ENCODE data around the gene ARHGAP18. TPM values are rescaled to one million over a fixed set of nuclear protein-coding genes. Genes with fewer than 3 reads are reported as not detected.

The ARHGAP18 gene
- total RNA-seq, 1 donor = 14.3 TPM

- Histone ChIP-seq H3K27me3 (ENCODE audit: insufficient read depth, low read length) (no peaks in the 10 kb centered on the region), H3K4me3 (ENCODE audit: low read length) (no peak overlapping the region), H3K9me3 (ENCODE audit: low read depth, low read length) (no peaks in the 10 kb centered on the region), H3K4me1 (ENCODE audit: insufficient read depth, low read length) (no peaks in the 10 kb centered on the region)
Observed at GRCh38 chr6:129619579-129620233, 90.3 kb downstream of the ARHGAP18 start.

- H3K9me3 ChIP-seq (ENCODE audit: low read depth, low read length) = no peaks in the 10 kb centered on the region
- H3K4me3 ChIP-seq (ENCODE audit: low read length) = no peak overlapping the region
Observed at GRCh38 chr6:129617986-129618385, 92.0 kb downstream of the ARHGAP18 start.

GRCh38 chr6:129615496-129615895 lies 94.5 kb downstream of the ARHGAP18 start:
- Histone ChIP-seq H3K4me3 (ENCODE audit: low read length) (no peak overlapping the region), H3K9me3 (ENCODE audit: low read depth, low read length) (no peaks in the 10 kb centered on the region), H3K27me3 (ENCODE audit: insufficient read depth, low read length) (no peaks in the 10 kb centered on the region), H3K4me1 (ENCODE audit: insufficient read depth, low read length) (no peaks in the 10 kb centered on the region)

More at GRCh38 chr6:129617986-129618385, 92.0 kb downstream of the ARHGAP18 start:
- H3K27me3 ChIP-seq (ENCODE audit: insufficient read depth, low read length) = no peaks in the 10 kb centered on the region
- H3K4me1 ChIP-seq (ENCODE audit: insufficient read depth, low read length) = no peaks in the 10 kb centered on the region

- no peaks in the 10 kb centered on the region for H3K9me3 ChIP-seq (ENCODE audit: low read depth, low read length)
- no peaks in the 10 kb centered on the region for H3K27me3 ChIP-seq (ENCODE audit: insufficient read depth, low read length)
- no peak overlapping the region for H3K4me3 ChIP-seq (ENCODE audit: low read length)
- no peaks in the 10 kb centered on the region for H3K4me1 ChIP-seq (ENCODE audit: insufficient read depth, low read length)
Observed at GRCh38 chr6:129615020-129615419, 95.0 kb downstream of the ARHGAP18 start.

GRCh38 chr6:129614464-129614863 lies 95.5 kb downstream of the ARHGAP18 start:
- H3K4me3 ChIP-seq (ENCODE audit: low read length) = no peak overlapping the region

GRCh38 chr6:129612440-129612839 lies 97.5 kb downstream of the ARHGAP18 start:
- no peaks in the 10 kb centered on the region for H3K9me3 ChIP-seq (ENCODE audit: low read depth, low read length)
- H3K27me3 ChIP-seq (ENCODE audit: insufficient read depth, low read length) = no peaks in the 10 kb centered on the region
- no peaks in the 10 kb centered on the region for H3K4me1 ChIP-seq (ENCODE audit: insufficient read depth, low read length)
- no peak overlapping the region for H3K4me3 ChIP-seq (ENCODE audit: low read length)

More at GRCh38 chr6:129614464-129614863, 95.5 kb downstream of the ARHGAP18 start:
- no peaks in the 10 kb centered on the region for H3K4me1 ChIP-seq (ENCODE audit: insufficient read depth, low read length)
- no peaks in the 10 kb centered on the region for H3K9me3 ChIP-seq (ENCODE audit: low read depth, low read length)
- H3K27me3 ChIP-seq (ENCODE audit: insufficient read depth, low read length) = no peaks in the 10 kb centered on the region

GRCh38 chr6:129609635-129610034 lies 100.3 kb downstream of the ARHGAP18 start:
- Histone ChIP-seq H3K9me3 (ENCODE audit: low read depth, low read length) (no peaks in the 10 kb centered on the region), H3K27me3 (ENCODE audit: insufficient read depth, low read length) (no peaks in the 10 kb centered on the region), H3K4me1 (ENCODE audit: insufficient read depth, low read length) (no peaks in the 10 kb centered on the region), H3K4me3 (ENCODE audit: low read length) (no peak overlapping the region)

GRCh38 chr6:129608886-129609537 lies 101.0 kb downstream of the ARHGAP18 start:
- Histone ChIP-seq H3K9me3 (ENCODE audit: low read depth, low read length) (no peaks in the 10 kb centered on the region), H3K27me3 (ENCODE audit: insufficient read depth, low read length) (no peaks in the 10 kb centered on the region)

GRCh38 chr6:129607581-129608186 lies 102.3 kb downstream of the ARHGAP18 start:
- no peaks in the 10 kb centered on the region for H3K9me3 ChIP-seq (ENCODE audit: low read depth, low read length)

More at GRCh38 chr6:129608886-129609537, 101.0 kb downstream of the ARHGAP18 start:
- Histone ChIP-seq H3K4me1 (ENCODE audit: insufficient read depth, low read length) (no peaks in the 10 kb centered on the region), H3K4me3 (ENCODE audit: low read length) (no peak overlapping the region)

GRCh38 chr6:129606664-129607063 lies 103.3 kb downstream of the ARHGAP18 start:
- Histone ChIP-seq H3K9me3 (ENCODE audit: low read depth, low read length) (no peaks in the 10 kb centered on the region), H3K27me3 (ENCODE audit: insufficient read depth, low read length) (no peaks in the 10 kb centered on the region), H3K4me3 (ENCODE audit: low read length) (no peak overlapping the region), H3K4me1 (ENCODE audit: insufficient read depth, low read length) (no peaks in the 10 kb centered on the region)

More at GRCh38 chr6:129607581-129608186, 102.3 kb downstream of the ARHGAP18 start:
- no peaks in the 10 kb centered on the region for H3K4me1 ChIP-seq (ENCODE audit: insufficient read depth, low read length)
- H3K4me3 ChIP-seq (ENCODE audit: low read length) = no peak overlapping the region
- H3K27me3 ChIP-seq (ENCODE audit: insufficient read depth, low read length) = no peaks in the 10 kb centered on the region

GRCh38 chr6:129605967-129606366 lies 104.0 kb downstream of the ARHGAP18 start:
- Histone ChIP-seq H3K4me3 (ENCODE audit: low read length) (no peak overlapping the region), H3K27me3 (ENCODE audit: insufficient read depth, low read length) (no peaks in the 10 kb centered on the region), H3K9me3 (ENCODE audit: low read depth, low read length) (no peaks in the 10 kb centered on the region), H3K4me1 (ENCODE audit: insufficient read depth, low read length) (no peaks in the 10 kb centered on the region)

GRCh38 chr6:129605095-129605494 lies 104.9 kb downstream of the ARHGAP18 start:
- Histone ChIP-seq H3K4me1 (ENCODE audit: insufficient read depth, low read length) (no peaks in the 10 kb centered on the region), H3K4me3 (ENCODE audit: low read length) (no peak overlapping the region), H3K9me3 (ENCODE audit: low read depth, low read length) (no peaks in the 10 kb centered on the region), H3K27me3 (ENCODE audit: insufficient read depth, low read length) (no peaks in the 10 kb centered on the region)

- no peaks in the 10 kb centered on the region for H3K4me1 ChIP-seq (ENCODE audit: insufficient read depth, low read length)
- H3K27me3 ChIP-seq (ENCODE audit: insufficient read depth, low read length) = no peaks in the 10 kb centered on the region
- no peak overlapping the region for H3K4me3 ChIP-seq (ENCODE audit: low read length)
- H3K9me3 ChIP-seq (ENCODE audit: low read depth, low read length) = no peaks in the 10 kb centered on the region
Observed at GRCh38 chr6:129604321-129604720, 105.7 kb downstream of the ARHGAP18 start.

GRCh38 chr6:129603741-129604140 lies 106.2 kb downstream of the ARHGAP18 start:
- no peak overlapping the region for H3K4me3 ChIP-seq (ENCODE audit: low read length)
- no peaks in the 10 kb centered on the region for H3K9me3 ChIP-seq (ENCODE audit: low read depth, low read length)
- no peaks in the 10 kb centered on the region for H3K4me1 ChIP-seq (ENCODE audit: insufficient read depth, low read length)
- H3K27me3 ChIP-seq (ENCODE audit: insufficient read depth, low read length) = no peaks in the 10 kb centered on the region

GRCh38 chr6:129601323-129601722 lies 108.7 kb downstream of the ARHGAP18 start:
- Histone ChIP-seq H3K27me3 (ENCODE audit: insufficient read depth, low read length) (no peaks in the 10 kb centered on the region), H3K9me3 (ENCODE audit: low read depth, low read length) (no peaks in the 10 kb centered on the region), H3K4me3 (ENCODE audit: low read length) (no peak overlapping the region), H3K4me1 (ENCODE audit: insufficient read depth, low read length) (no peaks in the 10 kb centered on the region)

Data from mononuclear cell (primary cell).